ENCODE results near the gene DAPK1. TPM values are rescaled to one million over a fixed set of nuclear protein-coding genes. Genes with fewer than 3 reads are reported as not detected.
A peak's percentile ranks its signal among the peaks of the same experiment; 100 is the strongest.
"Not testable (repeated sequence)": the region's sequence is repeated elsewhere in the genome, so short reads cannot be mapped to it uniquely, and the experiment has no call there.

Gene DAPK1
- total and polyA plus RNA-seq, 2 donors (not counting 3 experiments of a cell fraction or from before 2014, with no cell fraction given), result 58.9 to 119 TPM

GRCh38 chr9:87500491-87501270, 3.0 kb downstream of the DAPK1 start:
- H3K4me2 ChIP-seq (ENCODE audit: insufficient read depth, low read length), result peak overlapping the region; percentile 99

GRCh38 chr9:87501271-87501656, 3.6 kb downstream of the DAPK1 start:
- H2AFZ ChIP-seq (ENCODE audit: low read depth, low read length); H3K9me3 ChIP-seq (replicated peaks; ENCODE audit: control insufficient read depth, insufficient read depth, low read length); FAIRE-seq; BruUV-seq (replicated peaks); H3K27ac ChIP-seq (ENCODE audit: insufficient read depth, low read depth, low read length); H3K4me2 ChIP-seq (ENCODE audit: insufficient read depth, low read length); H3K4me3 ChIP-seq (replicated peaks in 1 of 3; ENCODE audit: insufficient read depth in 1 of 3, low read depth in 1 of 3, low read length in 3 of 3); POLR2A ChIA-PET; DNase-seq (ENCODE audit: low read depth, low spot score); H4K20me1 ChIP-seq (replicated peaks; ENCODE audit: control insufficient read depth, extremely low read depth, insufficient read depth, low read length); H3K9me1 ChIP-seq (replicated peaks; ENCODE audit: control insufficient read depth, extremely low read depth, insufficient read depth, low read length); H3K27me3 ChIP-seq (ENCODE audit: control insufficient read depth in 2 of 2, insufficient read depth in 2 of 2, low read length in 2 of 2); dilution Hi-C loops (cut with MboI; ENCODE audit: extremely low pct_ligation_motif_present, low sequenced_read_pairs); H3K36me3 ChIP-seq (ENCODE audit: control insufficient read depth in 2 of 2, extremely low read depth in 1 of 2, insufficient read depth in 2 of 2, low read length in 2 of 2); H3K9ac ChIP-seq (replicated peaks; ENCODE audit: extremely low read depth, insufficient read depth, low read length): not testable (repeated sequence)
- peaks cover 47% of the 10 kb centered on the region for H3K79me2 ChIP-seq (ENCODE audit: control insufficient read depth, insufficient read depth, low read length)
- intact Hi-C loops (cut with micrococcal nuclease), result loop anchor here (5.0 to 10.0 kb wide), 2 partner anchors 46 to 1274 kb away; no protein-coding TSS in a partner anchor
- CTCF ChIA-PET, result interaction anchor here (1.5 kb wide), 1 partner anchor 44 kb away, joined by 4 read pairs; no protein-coding TSS in a partner anchor
- H3K4me1 ChIP-seq (ENCODE audit: control insufficient read depth, extremely low read depth, insufficient read depth, low read length), result peaks cover 58% of the 10 kb centered on the region

More at GRCh38 chr9:87500491-87501270, 3.0 kb downstream of the DAPK1 start:
- H3K9me1 ChIP-seq (replicated peaks; ENCODE audit: control insufficient read depth, extremely low read depth, insufficient read depth, low read length), result no peaks in the 10 kb centered on the region
- dilution Hi-C loops (cut with MboI; ENCODE audit: extremely low pct_ligation_motif_present, low sequenced_read_pairs), result no loop called here
- peaks cover 58% of the 10 kb centered on the region for H3K4me1 ChIP-seq (ENCODE audit: control insufficient read depth, extremely low read depth, insufficient read depth, low read length)
- H4K20me1 ChIP-seq (replicated peaks; ENCODE audit: control insufficient read depth, extremely low read depth, insufficient read depth, low read length), result no peaks in the 10 kb centered on the region
- intact Hi-C loops (cut with micrococcal nuclease), result loop anchor here (5.0 to 10.0 kb wide), 2 partner anchors 47 to 1274 kb away; no protein-coding TSS in a partner anchor
- BruUV-seq (replicated peaks), result no TSS peak
- H3K79me2 ChIP-seq (ENCODE audit: control insufficient read depth, insufficient read depth, low read length), result peaks cover 43% of the 10 kb centered on the region
- H2AFZ ChIP-seq (ENCODE audit: low read depth, low read length), result no peak overlapping the region
- TF ChIP-seq FOS (IDR thresholded peaks at IDR 0.05; ENCODE audit: borderline replicate concordance, insufficient read depth, low read length) (no peak), JUN (IDR thresholded peaks at IDR 0.05; ENCODE audit: borderline replicate concordance, insufficient read depth, insufficient read length, low read depth) (no peak), POLR2AphosphoS5 (IDR thresholded peaks at IDR 0.05; ENCODE audit: insufficient read depth, low read depth, low read length) (no peak), CTCF (IDR thresholded peaks at IDR 0.05; ENCODE audit: extremely low read depth in 1 of 2, insufficient read depth in 1 of 2, low read depth in 1 of 2, low read length in 2 of 2) (peak in 1 of 2 donors; percentile 18), GATA2 (IDR thresholded peaks at IDR 0.05; ENCODE audit: insufficient read depth, insufficient read length, low read depth, low read length) (no peak)
- no peak overlapping the region for H3K27ac ChIP-seq (ENCODE audit: insufficient read depth, low read depth, low read length)
- no peaks in the 10 kb centered on the region for H3K9me3 ChIP-seq (replicated peaks; ENCODE audit: control insufficient read depth, insufficient read depth, low read length)
- FAIRE-seq (peak; percentile 35), DNase-seq (ENCODE audit: low read depth, low spot score) (peak; percentile 54)
- peak overlapping the region in 2 of 3 experiments; percentile 77 to 93 for H3K4me3 ChIP-seq (replicated peaks in 1 of 3; ENCODE audit: insufficient read depth in 1 of 3, low read depth in 1 of 3, low read length in 3 of 3)
- ChIA-PET CTCF (interaction anchor here (0.9 to 3.7 kb wide), 9 partner anchors 9 to 163 kb away, joined by 3 to 27 read pairs (median 8); no protein-coding TSS in a partner anchor), POLR2A (interaction anchor here (0.6 kb wide), 1 partner anchor 1561 kb away, joined by 3 read pairs; no protein-coding TSS in a partner anchor)
- H3K27me3 ChIP-seq (ENCODE audit: control insufficient read depth in 2 of 2, insufficient read depth in 2 of 2, low read length in 2 of 2), result no peaks in the 10 kb centered on the region
- H3K9ac ChIP-seq (replicated peaks; ENCODE audit: extremely low read depth, insufficient read depth, low read length), result peak overlapping the region; percentile 46
- H3K36me3 ChIP-seq (ENCODE audit: control insufficient read depth in 2 of 2, extremely low read depth in 1 of 2, insufficient read depth in 2 of 2, low read length in 2 of 2), result no peaks in the 10 kb centered on the region
